KMS-11 (cell line): ENCODE data around the gene SEBOX.

Experiments
- H2AFZ ChIP-seq: fragments of 200-600 bp; sonication (generic); 2 replicates; pipeline ENCODE4 v1.6.1; 2016; ENCODE audit warnings: antibody characterized with exemption, mixed run types, low read depth
- H3K27ac ChIP-seq: fragments of 200-600 bp; sonication (generic); 2 replicates; pipeline ENCODE4 v1.6.1; 2016; ENCODE audit warnings: mild to moderate bottlenecking, mixed run types
- H3K27me3 ChIP-seq: fragments of 200-600 bp; sonication (generic); 2 replicates; pipeline ENCODE4 v1.6.1; 2017; ENCODE audit warnings: mild to moderate bottlenecking, low read depth, mixed run types, moderate library complexity; ENCODE audit not compliant: insufficient read depth
- H3K36me3 ChIP-seq: fragments of 200-600 bp; sonication (generic); 2 replicates; pipeline ENCODE4 v1.6.1; 2017; ENCODE audit warnings: mild to moderate bottlenecking, mixed run types; ENCODE audit not compliant: insufficient read depth
- H3K4me1 ChIP-seq: fragments of 200-600 bp; sonication (generic); 2 replicates; pipeline ENCODE4 v1.6.1; 2016; ENCODE audit warnings: mild to moderate bottlenecking, low read depth, mixed run types; ENCODE audit not compliant: poor library complexity, severe bottlenecking
- H3K4me2 ChIP-seq: fragments of 200-600 bp; sonication (generic); 2 replicates; pipeline ENCODE4 v1.7.0; 2016; ENCODE audit warnings: mild to moderate bottlenecking, mixed run types
- H3K4me3 ChIP-seq: fragments of 200-600 bp; sonication (generic); IDR thresholded peaks from 2 replicates; pipeline ENCODE4 v1.6.1; 2017; ENCODE audit warnings: low read depth, low read length, mixed read lengths; ENCODE audit not compliant: insufficient read depth
- H3K79me2 ChIP-seq: fragments of 200-600 bp; sonication (generic); 2 replicates; pipeline ENCODE4 v1.6.1; 2016; ENCODE audit warnings: low read depth, mixed run types; ENCODE audit not compliant: insufficient read depth
- H3K9ac ChIP-seq: fragments of 200-600 bp; sonication (generic); 2 replicates; pipeline ENCODE4 v1.6.1; 2016; ENCODE audit warnings: mild to moderate bottlenecking, mixed run types
- H4K20me1 ChIP-seq: fragments of 200-600 bp; sonication (generic); 2 replicates; pipeline ENCODE4 v1.6.1; 2016; ENCODE audit warnings: mild to moderate bottlenecking, mixed run types; ENCODE audit not compliant: insufficient read depth
- TF ChIP-seq, protein P1 (sequence below): fragments of 200-600 bp; sonication (generic); conservative IDR thresholded peaks from 2 replicates; pipeline ENCODE4 v1.6.1; 2017; ENCODE audit warnings: low read depth, mild to moderate bottlenecking, antibody characterized with exemption, low read length, moderate library complexity, mixed read lengths

The SEBOX gene

DNA sequence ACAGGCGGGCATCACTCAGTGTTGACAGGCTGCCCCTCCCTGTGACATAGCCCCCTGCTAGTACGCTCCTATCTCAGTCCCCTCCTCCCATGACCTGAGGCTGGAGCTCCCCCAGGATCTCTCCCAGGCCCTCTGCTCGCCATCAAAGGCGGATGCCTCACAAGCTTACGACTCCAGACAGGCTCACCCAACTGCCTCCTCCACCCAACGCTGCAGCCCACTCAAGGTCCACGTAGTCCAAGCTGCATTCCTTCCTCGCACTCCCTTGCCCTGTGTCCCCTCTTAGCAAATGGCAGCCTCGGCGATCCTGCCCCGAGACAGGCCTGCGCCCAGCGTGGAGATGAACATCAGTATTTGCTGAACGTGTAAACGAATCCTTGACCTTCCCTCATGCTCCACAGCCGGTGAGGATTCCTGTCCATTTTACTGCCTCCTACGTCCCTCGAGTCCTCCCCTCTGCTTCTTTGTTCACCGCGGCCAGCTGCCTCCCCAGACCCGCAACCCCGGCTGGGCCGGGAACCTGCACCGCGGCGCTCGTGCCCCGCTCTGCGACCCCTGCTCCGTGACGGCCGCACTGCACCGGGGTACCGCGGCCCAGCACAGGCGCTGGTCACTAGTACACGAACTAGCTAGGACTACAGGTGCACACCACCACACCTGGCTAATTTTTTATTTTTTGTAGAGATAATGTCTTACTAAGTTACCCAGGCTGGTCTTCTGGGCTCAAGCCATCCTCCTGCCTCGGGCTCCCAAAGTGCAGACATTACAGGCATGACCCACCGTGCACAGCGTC, 46.8 kb downstream of the SEBOX start:
- peak overlapping the region; percentile 97 for H2AFZ ChIP-seq
- peaks cover 40% of the 10 kb centered on the region for H3K79me2 ChIP-seq
- H3K27ac ChIP-seq: peak overlapping the region; percentile 83

DNA sequence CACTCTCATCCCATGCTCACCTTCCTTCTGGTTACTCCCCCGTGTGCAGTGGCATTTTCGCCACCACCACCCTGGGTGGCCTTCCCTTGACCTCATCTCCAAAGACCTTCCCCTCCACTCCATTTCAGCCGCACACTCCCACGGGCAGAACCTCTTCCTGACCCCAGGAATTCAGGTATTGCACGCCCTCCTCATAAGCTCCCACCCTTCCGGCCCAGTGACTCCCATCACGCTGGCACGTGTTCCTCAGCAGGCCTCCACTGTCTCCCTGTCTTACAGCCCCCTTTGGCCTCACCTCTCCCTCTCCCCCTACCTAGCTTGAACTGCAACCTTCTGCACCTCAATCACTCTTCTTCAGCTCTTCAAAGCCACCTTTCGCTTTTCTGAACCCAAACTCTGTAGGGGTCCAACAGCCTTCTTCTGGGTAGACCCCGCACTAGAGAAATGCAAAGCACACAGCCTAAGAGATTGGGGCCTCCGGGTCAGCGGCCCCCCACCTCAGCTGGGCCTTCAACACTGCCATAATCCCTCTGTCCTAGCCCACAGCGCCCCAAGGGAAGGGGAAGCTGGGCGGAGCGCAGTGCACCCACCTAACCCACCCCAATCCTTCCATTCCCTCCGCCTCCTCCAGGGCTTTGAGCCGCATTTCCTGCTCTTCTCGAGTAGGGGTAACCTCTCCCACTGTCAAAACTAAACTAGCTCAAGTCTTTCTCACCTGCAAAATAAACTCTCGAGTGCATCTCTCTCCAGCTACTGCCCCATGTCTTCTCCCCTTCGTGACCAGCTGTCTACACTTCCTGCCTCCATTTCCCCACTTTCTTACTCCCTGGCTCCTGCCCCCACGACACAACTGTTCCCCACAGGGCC, 47.7 kb downstream of the SEBOX start:
- peaks cover 32% of the 10 kb centered on the region for H3K79me2 ChIP-seq
- H4K20me1 ChIP-seq: no peaks in the 10 kb centered on the region; the same call in 1 of the 2 replicates
- peak overlapping the region; percentile 99 for H3K4me2 ChIP-seq
- TF ChIP-seq, protein P1, sequence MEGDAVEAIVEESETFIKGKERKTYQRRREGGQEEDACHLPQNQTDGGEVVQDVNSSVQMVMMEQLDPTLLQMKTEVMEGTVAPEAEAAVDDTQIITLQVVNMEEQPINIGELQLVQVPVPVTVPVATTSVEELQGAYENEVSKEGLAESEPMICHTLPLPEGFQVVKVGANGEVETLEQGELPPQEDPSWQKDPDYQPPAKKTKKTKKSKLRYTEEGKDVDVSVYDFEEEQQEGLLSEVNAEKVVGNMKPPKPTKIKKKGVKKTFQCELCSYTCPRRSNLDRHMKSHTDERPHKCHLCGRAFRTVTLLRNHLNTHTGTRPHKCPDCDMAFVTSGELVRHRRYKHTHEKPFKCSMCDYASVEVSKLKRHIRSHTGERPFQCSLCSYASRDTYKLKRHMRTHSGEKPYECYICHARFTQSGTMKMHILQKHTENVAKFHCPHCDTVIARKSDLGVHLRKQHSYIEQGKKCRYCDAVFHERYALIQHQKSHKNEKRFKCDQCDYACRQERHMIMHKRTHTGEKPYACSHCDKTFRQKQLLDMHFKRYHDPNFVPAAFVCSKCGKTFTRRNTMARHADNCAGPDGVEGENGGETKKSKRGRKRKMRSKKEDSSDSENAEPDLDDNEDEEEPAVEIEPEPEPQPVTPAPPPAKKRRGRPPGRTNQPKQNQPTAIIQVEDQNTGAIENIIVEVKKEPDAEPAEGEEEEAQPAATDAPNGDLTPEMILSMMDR: no peak
- no peak overlapping the region for H3K4me3 ChIP-seq
- no peak overlapping the region for H3K27ac ChIP-seq
- peaks cover 30% of the 10 kb centered on the region for H3K4me1 ChIP-seq
- H3K27me3 ChIP-seq: no peaks in the 10 kb centered on the region
- peak overlapping the region; percentile 97; the same call in 1 of the 2 replicates for H3K9ac ChIP-seq
- no peaks in the 10 kb centered on the region; the same call in 1 of the 2 replicates for H3K36me3 ChIP-seq
- peak overlapping the region; percentile 97; the same call in 1 of the 2 replicates for H2AFZ ChIP-seq

More for the DNA sequence above, 46.8 kb downstream of the SEBOX start:
- peak overlapping the region; percentile 97 for H3K9ac ChIP-seq
- H3K27me3 ChIP-seq: no peaks in the 10 kb centered on the region
- H3K4me1 ChIP-seq: peaks cover 34% of the 10 kb centered on the region
- H3K4me3 ChIP-seq: no peak overlapping the region
- H3K4me2 ChIP-seq: peak overlapping the region; percentile 99
- TF ChIP-seq, protein P1: no peak
- H4K20me1 ChIP-seq: no peaks in the 10 kb centered on the region; the same call in 1 of the 2 replicates
- no peaks in the 10 kb centered on the region; the same call in 1 of the 2 replicates for H3K36me3 ChIP-seq

DNA sequence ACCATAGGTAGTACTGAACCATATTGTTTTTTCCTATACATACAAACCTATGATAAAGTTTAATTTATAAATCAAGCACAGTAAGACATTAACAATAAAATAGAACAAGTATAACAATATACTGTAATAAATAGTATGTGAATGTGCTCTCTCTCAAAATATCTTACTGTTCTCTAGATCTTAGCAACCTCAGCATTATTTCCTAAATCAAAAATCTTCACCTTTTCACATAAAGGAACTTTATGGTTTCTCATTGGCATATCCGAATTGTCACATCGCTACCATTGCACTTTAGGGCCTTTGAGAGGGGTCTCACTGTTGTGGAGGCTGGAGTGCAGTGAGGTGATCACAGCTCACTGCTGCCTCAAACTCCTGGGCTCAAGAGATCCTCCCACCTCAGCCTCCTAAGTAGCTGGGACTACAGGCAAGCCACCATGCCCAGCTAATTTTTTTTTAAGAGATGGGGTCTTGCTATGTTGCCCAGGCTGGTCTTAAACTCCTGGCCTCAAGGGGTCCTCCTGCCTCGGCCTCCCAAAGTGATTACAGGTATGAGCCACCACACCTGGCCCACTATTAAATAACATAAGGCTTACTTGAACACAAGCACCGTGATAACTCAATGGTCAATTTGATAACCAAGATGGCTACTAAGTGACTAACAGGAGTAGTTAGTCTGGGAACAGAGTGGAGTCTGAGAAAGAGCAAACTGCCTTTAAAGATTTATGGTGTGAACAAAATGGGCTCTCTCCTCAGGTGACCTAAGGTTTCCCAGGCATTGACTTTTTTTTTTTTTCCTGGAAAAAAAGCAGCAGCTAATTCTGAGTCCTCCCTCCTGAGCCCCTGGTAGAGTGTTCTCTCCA, 48.9 kb downstream of the SEBOX start:
- H3K4me3 ChIP-seq: no peak overlapping the region
- peaks cover 20% of the 10 kb centered on the region for H3K79me2 ChIP-seq
- no peaks in the 10 kb centered on the region for H4K20me1 ChIP-seq
- H3K27me3 ChIP-seq: no peaks in the 10 kb centered on the region
- H3K27ac ChIP-seq: no peak overlapping the region
- TF ChIP-seq, protein P1: no peak
- H2AFZ ChIP-seq: no peak overlapping the region
- H3K4me2 ChIP-seq: no peak overlapping the region
- H3K4me1 ChIP-seq: peaks cover 18% of the 10 kb centered on the region
- H3K36me3 ChIP-seq: no peaks in the 10 kb centered on the region
- H3K9ac ChIP-seq: no peak overlapping the region

DNA sequence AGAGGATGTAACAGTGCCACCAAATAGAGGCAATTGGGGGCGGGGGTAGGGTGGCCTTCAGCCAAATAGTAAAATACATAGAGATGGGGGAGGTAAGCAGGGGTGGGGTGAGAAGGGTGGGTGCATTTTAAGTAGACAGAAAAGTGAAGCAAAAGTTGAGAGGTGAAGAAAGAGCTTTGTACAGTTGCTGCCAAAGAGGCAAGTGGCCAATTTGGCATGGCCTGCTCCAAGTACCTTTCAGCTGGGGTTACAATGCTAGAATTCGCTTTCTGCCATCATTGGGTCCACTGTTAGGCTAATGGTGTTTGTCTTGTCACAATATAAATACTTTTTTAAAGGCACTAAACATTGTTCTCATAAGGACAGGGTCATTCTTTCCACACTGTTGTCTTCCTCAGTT, 51.2 kb downstream of the SEBOX start:
- Histone ChIP-seq H3K27ac (no peak overlapping the region), H3K36me3 (no peaks in the 10 kb centered on the region), H3K27me3 (no peaks in the 10 kb centered on the region), H4K20me1 (no peaks in the 10 kb centered on the region), H3K4me3 (no peak overlapping the region), H2AFZ (no peak overlapping the region), H3K79me2 (no peaks in the 10 kb centered on the region), H3K9ac (no peak overlapping the region), H3K4me1 (peaks cover 9% of the 10 kb centered on the region), H3K4me2 (no peak overlapping the region)
- TF ChIP-seq, protein P1: no peak
